OCI-LY7 (cell line): ENCODE measurements around the gene ZPBP2. TPM values are rescaled to one million over a fixed set of nuclear protein-coding genes. Genes with fewer than 3 reads are reported as not detected.
"Not testable (repeated sequence)": the region's sequence is repeated elsewhere in the genome, so short reads cannot be mapped to it uniquely, and the experiment has no call there.

Experiments
- BruUV-seq: library from RNA; stranded (reverse); fragments of 400-500 nt; replicated peaks from 2 replicates; lab custom pipeline; 2021; lab: Mats Ljungman, UMichigan
- CTCF ChIA-PET: fragments of 300-600 bp; sonication (Branson Sonifier 250); formaldehyde crosslinking; loops from one replicate; lab custom pipeline; 2022; ENCODE audit warnings: antibody characterized with exemption; ENCODE audit not compliant: unreplicated experiment; lab: Charles Lee
- POLR2A ChIA-PET: fragments of 300-600 bp; sonication (Branson Sonifier 250); formaldehyde crosslinking; loops from one replicate; lab custom pipeline; 2022; ENCODE audit warnings: antibody characterized with exemption; lab: Charles Lee
- DNase-seq: peaks from one replicate; pipeline ENCODE4 v3.0.0-alpha.2; 2015; ENCODE audit warnings: low spot score
- H2AFZ ChIP-seq: fragments of 200-600 bp; sonication (generic), shearing (Covaris generic); 2 replicates; pipeline ENCODE4 v1.6.1; 2014; ENCODE audit warnings: mild to moderate bottlenecking, antibody characterized with exemption, low read length, moderate library complexity
- H3K27ac ChIP-seq: fragments of 200-600 bp; sonication (generic); 2 replicates; pipeline ENCODE4 v1.5.1; 2014; ENCODE audit warnings: mixed run types, low read depth, mild to moderate bottlenecking, moderate library complexity, low read length, inconsistent platforms; ENCODE audit not compliant: poor library complexity, severe bottlenecking
- H3K36me3 ChIP-seq: fragments of 200-600 bp; sonication (generic); 2 replicates; pipeline ENCODE4 v1.6.1; 2014; ENCODE audit warnings: mild to moderate bottlenecking, antibody characterized with exemption, low read length, moderate library complexity, mixed read lengths; ENCODE audit not compliant: insufficient read depth
- H3K4me1 ChIP-seq: fragments of 200-600 bp; sonication (generic); 2 replicates; pipeline ENCODE4 v1.5.1; 2014; ENCODE audit warnings: mild to moderate bottlenecking, low read length; ENCODE audit not compliant: insufficient read depth, poor library complexity, severe bottlenecking
- H3K4me2 ChIP-seq: fragments of 200-600 bp; sonication (generic); 2 replicates; pipeline ENCODE4 v1.6.1; 2014; ENCODE audit warnings: mild to moderate bottlenecking, low read length
- H3K4me3 ChIP-seq: fragments of 200-600 bp; sonication (generic); 2 replicates; pipeline ENCODE4 v1.5.1; 2014; ENCODE audit warnings: mild to moderate bottlenecking, low read depth, low read length; ENCODE audit not compliant: poor library complexity, severe bottlenecking
- H3K79me2 ChIP-seq: fragments of 200-600 bp; sonication (generic); 2 replicates; pipeline ENCODE4 v1.6.1; 2016; ENCODE audit warnings: low read depth, mild to moderate bottlenecking, low read length, moderate library complexity, mixed read lengths; ENCODE audit not compliant: insufficient read depth
- H3K9me2 ChIP-seq: fragments of 200-600 bp; sonication (generic); 2 replicates; pipeline ENCODE4 v1.6.1; 2016; ENCODE audit warnings: mild to moderate bottlenecking, low read length, mixed read lengths; ENCODE audit not compliant: insufficient read depth
- H3K9me3 ChIP-seq: fragments of 200-600 bp; sonication (generic); 2 replicates; pipeline ENCODE4 v1.6.1; 2014; ENCODE audit warnings: mild to moderate bottlenecking, mixed run types, low read length, mixed read lengths
- H4K20me1 ChIP-seq: fragments of 200-600 bp; sonication (generic); 2 replicates; pipeline ENCODE4 v1.6.1; 2014; ENCODE audit warnings: mild to moderate bottlenecking, antibody characterized with exemption, low read length, moderate library complexity, mixed read lengths; ENCODE audit not compliant: insufficient read depth
- CTCF ChIP-seq: fragments of 200-600 bp; sonication (generic); conservative IDR thresholded peaks from 2 replicates; pipeline ENCODE4 v1.5.1; 2014; ENCODE audit warnings: mild to moderate bottlenecking, antibody characterized with exemption, low read length, moderate library complexity, mixed read lengths
- EZH2phosphoT487 ChIP-seq: fragments of 200-600 bp; sonication (generic); IDR thresholded peaks from 2 replicates; pipeline ENCODE4 v1.6.1; 2018; ENCODE audit warnings: low read depth, borderline replicate concordance, mild to moderate bottlenecking, mixed run types, antibody characterized with exemption, low read length, moderate library complexity, mixed read lengths
- intact Hi-C: fragments of 100-400 bp; cut with micrococcal nuclease; formaldehyde crosslinking; loops from one replicate; pipeline ENCODE4 v1.10.0; 2022; ENCODE audit not compliant: unreplicated experiment
- total RNA-seq, 2 experiments: library from RNA; depleted of rRNA in 1 of 2; stranded (reverse); fragments of >200 nt in 1 of 2; shearing (Covaris generic) in 1 of 2; gene quantifications; 2 replicates each; pipeline ENCODE4 v1.2.3, GENCODE V29; 2014 to 2022

ZPBP2 gene
- total RNA-seq, 2 experiments from 2014 or later: not detected

- CTCF ChIA-PET: interaction anchor here (1.4 kb wide), 1 partner anchor 13 kb away, joined by 3 read pairs; no protein-coding TSS in a partner anchor
- H3K4me1 ChIP-seq: peaks cover 76% of the 10 kb centered on the region
- TF ChIP-seq CTCF (no peak), EZH2phosphoT487 (no peak)
- H2AFZ ChIP-seq: no peak overlapping the region
- no peaks in the 10 kb centered on the region for H3K9me3 ChIP-seq
- DNase-seq: no peak
- peaks cover 99% of the 10 kb centered on the region for H3K79me2 ChIP-seq
- peaks cover 5% of the 10 kb centered on the region; the same call in 1 of the 2 replicates for H4K20me1 ChIP-seq
- POLR2A ChIA-PET: interaction anchor here (0.5 to 3.1 kb wide), 5 partner anchors 15 to 69 kb away, joined by 3 to 20 read pairs (median 4); no protein-coding TSS in a partner anchor
- no TSS peak for BruUV-seq
- H3K27ac ChIP-seq: no peak overlapping the region
- no peak overlapping the region for H3K4me2 ChIP-seq
- H3K36me3 ChIP-seq: peaks cover 71% of the 10 kb centered on the region
- intact Hi-C loops: loop anchor here (5.0 kb wide), 1 partner anchor 89 kb away; no protein-coding TSS in a partner anchor
- H3K4me3 ChIP-seq: no peak overlapping the region
- H3K9me2 ChIP-seq: no peaks in the 10 kb centered on the region
These were observed 21.8 kb upstream of the ZPBP2 start for GRCh38 chr17:39846205-39846604.

GRCh38 chr17:39848600-39848999, 19.4 kb upstream of the ZPBP2 start:
- H3K27ac ChIP-seq: peak overlapping the region; percentile 44
- DNase-seq: peak; percentile 59
- POLR2A ChIA-PET: interaction anchor here (0.6 to 1.1 kb wide), 9 partner anchors 11 to 77 kb away, joined by 3 to 5 read pairs (median 3); no protein-coding TSS in a partner anchor

GRCh38 chr17:39850186-39850585, 17.8 kb upstream of the ZPBP2 start:
- CTCF ChIA-PET, H3K9me2 ChIP-seq, H4K20me1 ChIP-seq, DNase-seq, BruUV-seq, H3K9me3 ChIP-seq, H3K27ac ChIP-seq, H2AFZ ChIP-seq, H3K4me3 ChIP-seq, POLR2A ChIA-PET, intact Hi-C loops, H3K4me2 ChIP-seq: not testable (repeated sequence)
- H3K36me3 ChIP-seq: peaks cover 82% of the 10 kb centered on the region
- peaks cover 99% of the 10 kb centered on the region for H3K79me2 ChIP-seq
- H3K4me1 ChIP-seq: peaks cover 72% of the 10 kb centered on the region

More at GRCh38 chr17:39848600-39848999, 19.4 kb upstream of the ZPBP2 start:
- no peaks in the 10 kb centered on the region for H3K9me2 ChIP-seq
- BruUV-seq: no TSS peak
- H3K79me2 ChIP-seq: peaks cover 99% of the 10 kb centered on the region
- TF ChIP-seq EZH2phosphoT487 (no peak), CTCF (no peak)
- peaks cover 79% of the 10 kb centered on the region for H3K4me1 ChIP-seq
- H2AFZ ChIP-seq: no peak overlapping the region
- peaks cover 5% of the 10 kb centered on the region; the same call in 1 of the 2 replicates for H4K20me1 ChIP-seq
- peaks cover 72% of the 10 kb centered on the region for H3K36me3 ChIP-seq
- peak overlapping the region; percentile 54 for H3K4me2 ChIP-seq
- H3K9me3 ChIP-seq: no peaks in the 10 kb centered on the region
- intact Hi-C loops: loop anchor here (5.0 kb wide), 1 partner anchor 91 kb away; no protein-coding TSS in a partner anchor
- CTCF ChIA-PET: interaction anchor here (0.7 kb wide), 1 partner anchor 25 kb away, joined by 3 read pairs; no protein-coding TSS in a partner anchor
- H3K4me3 ChIP-seq: peak overlapping the region; percentile 20
